GM12892 (cell line): ENCODE results near the gene PTPRH.
"Not testable (repeated sequence)": the region's sequence is repeated elsewhere in the genome, so short reads cannot be mapped to it uniquely, and the experiment has no call there.

ENCODE experiments used
- DNase-seq: peaks from one replicate; pipeline ENCODE4 v3.0.0; 2011; ENCODE audit not compliant: insufficient read length
- FAIRE-seq: peaks from 2 replicates; lab custom pipeline; 2011; peaks lifted over from hg19 to GRCh38; lab: Jason Lieb, UNC
- POLR2A ChIP-seq: IDR thresholded peaks from 2 replicates; pipeline ENCODE4 v1.6.1; 2011; ENCODE audit warnings: low read depth, low read length, control low read depth
- POLR2AphosphoS5 ChIP-seq: IDR thresholded peaks from 2 replicates; pipeline ENCODE4 v1.6.1; 2011; ENCODE audit warnings: low read depth, low read length, control low read depth
- TAF1 ChIP-seq: IDR thresholded peaks from 2 replicates; pipeline ENCODE4 v1.6.1; 2011; ENCODE audit warnings: low read depth, mild to moderate bottlenecking, control low read depth, low read length, borderline replicate concordance

Gene PTPRH

DNA sequence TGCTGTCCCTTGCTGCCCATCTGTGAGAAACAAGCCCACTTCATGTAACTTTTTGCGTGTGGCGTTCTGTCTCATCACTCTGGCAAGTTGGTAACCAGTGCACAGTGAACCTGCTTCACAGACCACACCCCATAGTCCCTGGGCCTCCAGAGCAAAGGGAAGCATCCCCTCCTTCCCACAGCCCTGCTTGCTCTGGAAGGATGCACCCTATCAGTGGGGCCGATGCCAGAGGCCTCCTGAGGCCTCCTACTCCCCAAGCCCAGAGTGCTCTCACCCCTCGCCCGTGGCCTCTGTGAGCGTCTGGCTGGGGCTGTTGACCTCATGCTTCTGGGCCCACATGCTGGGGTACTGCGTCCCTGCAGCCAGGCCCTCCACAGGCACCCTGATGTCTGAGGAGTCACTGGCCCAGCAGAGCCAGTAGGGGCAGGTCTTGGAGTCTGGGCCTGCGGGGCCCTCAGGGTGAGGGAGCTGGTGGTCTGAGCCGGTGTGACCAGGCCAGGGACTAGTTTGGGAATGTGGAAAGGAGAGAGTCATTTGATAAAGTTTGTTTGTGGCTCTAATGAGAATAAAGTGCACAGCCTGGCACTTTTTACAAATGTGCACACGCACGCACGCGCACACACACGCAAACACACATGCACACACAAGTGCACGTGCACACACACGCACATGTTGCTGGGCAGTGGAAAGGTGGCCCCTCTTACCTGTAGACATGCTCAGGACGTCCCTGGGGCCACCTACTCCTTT lies 14.2 kb upstream of the PTPRH start:
- no peak for DNase-seq
- no peak for TF ChIP-seq POLR2A
- TF ChIP-seq POLR2AphosphoS5: no peak; the same call in 1 of the 2 replicates
- no peak for TF ChIP-seq TAF1

DNA sequence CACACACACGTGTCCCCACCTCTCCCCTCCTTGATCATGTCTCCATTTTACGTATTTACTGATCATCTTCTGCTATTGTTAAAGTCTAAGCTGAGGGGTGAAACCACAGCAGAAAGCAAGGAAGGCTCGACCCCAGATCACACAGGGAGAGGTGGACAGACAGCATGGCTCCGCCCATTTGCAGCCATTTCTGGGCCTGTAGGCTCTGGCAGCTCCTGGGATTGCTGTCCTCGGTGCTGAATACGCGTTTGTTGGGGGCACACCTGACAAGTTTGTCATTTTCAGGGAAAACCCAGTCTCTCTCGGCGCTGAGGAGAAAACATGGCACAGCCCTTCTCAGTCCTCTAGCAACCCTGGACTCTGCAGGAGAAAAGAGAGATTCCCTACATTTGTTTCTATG lies 11.2 kb upstream of the PTPRH start:
- no peak for DNase-seq
- TF ChIP-seq TAF1: no peak
- no peak for FAIRE-seq

More for the DNA sequence above, 14.2 kb upstream of the PTPRH start:
- no peak for FAIRE-seq

- TF ChIP-seq POLR2A (no peak), POLR2AphosphoS5 (no peak), TAF1 (no peak)
- DNase-seq (no peak), FAIRE-seq (no peak)
Observed at GRCh38 chr19:55216461-55217198, 7.3 kb upstream of the PTPRH start.

GRCh38 chr19:55213547-55213946 lies 4.2 kb upstream of the PTPRH start:
- no peak for DNase-seq
- no peak for FAIRE-seq
- TF ChIP-seq POLR2A (no peak), POLR2AphosphoS5 (no peak), TAF1 (no peak)

DNA sequence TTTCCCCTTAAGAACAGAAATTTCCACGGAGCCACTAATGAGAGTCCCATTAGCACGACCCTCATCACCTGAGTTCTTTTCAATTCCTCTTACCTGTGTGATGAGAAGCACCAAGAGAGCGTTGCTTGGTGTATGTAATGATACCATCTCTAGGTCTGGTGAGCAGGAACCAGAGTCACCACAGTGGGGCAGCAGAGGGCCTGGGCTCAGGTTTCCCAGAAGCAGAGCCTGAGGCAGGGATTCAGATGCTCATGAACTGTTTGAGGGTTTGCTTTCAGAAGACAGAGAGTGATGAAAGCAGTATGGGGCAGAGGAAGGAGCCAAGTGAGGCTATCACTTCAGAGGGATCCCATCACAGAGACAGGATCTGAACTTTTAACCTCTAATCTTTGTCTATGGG lies 3.1 kb upstream of the PTPRH start:
- no peak for TF ChIP-seq POLR2A
- TF ChIP-seq TAF1: no peak
- TF ChIP-seq POLR2AphosphoS5: no peak
- no peak for FAIRE-seq
- no peak for DNase-seq

GRCh38 chr19:55209693-55210472 lies 582 bp upstream of the PTPRH start:
- TF ChIP-seq POLR2A (no peak), TAF1 (no peak), POLR2AphosphoS5 (no peak)
- DNase-seq (no peak), FAIRE-seq (no peak)

- FAIRE-seq (no peak), DNase-seq (no peak)
- TF ChIP-seq TAF1: no peak
- no peak for TF ChIP-seq POLR2AphosphoS5
- TF ChIP-seq POLR2A: no peak
Observed at GRCh38 chr19:55206664-55207500, 2.4 kb downstream of the PTPRH start.

GRCh38 chr19:55202199-55202598 lies 7.1 kb downstream of the PTPRH start:
- FAIRE-seq, DNase-seq: not testable (repeated sequence)

DNA sequence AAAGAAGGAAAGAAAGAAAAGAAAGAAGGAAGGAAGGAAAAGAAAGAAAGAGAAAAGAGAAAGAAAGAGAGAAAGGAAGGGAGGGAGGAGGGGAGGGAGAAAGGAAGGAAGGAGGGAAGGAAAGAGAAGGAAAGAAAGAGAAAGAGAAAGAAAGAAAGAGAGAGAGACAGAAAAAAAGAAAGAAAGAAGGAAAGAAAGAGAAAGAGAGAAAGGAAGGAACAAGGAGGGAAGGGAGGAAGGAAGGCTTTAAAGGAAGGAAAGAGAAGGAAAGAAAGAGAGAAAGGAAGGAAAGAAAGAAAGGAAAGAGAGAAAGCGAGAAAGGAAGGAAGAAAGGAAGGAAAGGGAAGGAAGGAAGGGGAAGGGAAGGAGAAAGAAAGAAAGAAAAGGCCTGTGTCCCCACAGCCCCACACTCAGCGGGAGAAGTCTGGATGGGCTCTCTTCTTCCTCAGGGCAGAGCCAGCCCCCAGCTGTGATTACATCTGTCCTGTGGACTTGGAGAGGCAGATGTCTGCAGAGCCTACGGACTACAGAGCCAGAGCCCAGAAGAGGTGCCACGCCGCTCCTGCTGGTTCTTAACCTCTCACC lies 9.6 kb downstream of the PTPRH start:
- DNase-seq: no peak
- no peak for TF ChIP-seq POLR2A
- TF ChIP-seq TAF1: no peak
- TF ChIP-seq POLR2AphosphoS5: no peak
- no peak for FAIRE-seq

GRCh38 chr19:55198651-55199050 lies 10.7 kb downstream of the PTPRH start:
- DNase-seq (no peak), FAIRE-seq (no peak)
- TF ChIP-seq POLR2A: no peak
- TF ChIP-seq TAF1: no peak
- no peak for TF ChIP-seq POLR2AphosphoS5

GRCh38 chr19:55197528-55197927 lies 11.8 kb downstream of the PTPRH start:
- DNase-seq (no peak), FAIRE-seq (no peak)
- TF ChIP-seq POLR2A (no peak), TAF1 (no peak), POLR2AphosphoS5 (no peak)
